CMK (cell line): ENCODE measurements around the gene NDST1.
A peak's percentile ranks its signal among the peaks of the same experiment; 100 is the strongest.

Experiments
- DNase-seq: peaks from one replicate; pipeline ENCODE4 v3.0.0-alpha.2; 2010; ENCODE audit warnings: low read depth

Gene NDST1

GRCh38 chr5:150587856-150588595 is 80.1 kb downstream of the NDST1 start:
- DNase-seq: no peak

- no peak for DNase-seq
Measured at GRCh38 chr5:150588596-150588890, 80.6 kb downstream of the NDST1 start.

- no peak for DNase-seq
Measured at GRCh38 chr5:150589862-150590601, 82.1 kb downstream of the NDST1 start.

GRCh38 chr5:150590979-150591695 is 83.2 kb downstream of the NDST1 start:
- no peak for DNase-seq

DNA sequence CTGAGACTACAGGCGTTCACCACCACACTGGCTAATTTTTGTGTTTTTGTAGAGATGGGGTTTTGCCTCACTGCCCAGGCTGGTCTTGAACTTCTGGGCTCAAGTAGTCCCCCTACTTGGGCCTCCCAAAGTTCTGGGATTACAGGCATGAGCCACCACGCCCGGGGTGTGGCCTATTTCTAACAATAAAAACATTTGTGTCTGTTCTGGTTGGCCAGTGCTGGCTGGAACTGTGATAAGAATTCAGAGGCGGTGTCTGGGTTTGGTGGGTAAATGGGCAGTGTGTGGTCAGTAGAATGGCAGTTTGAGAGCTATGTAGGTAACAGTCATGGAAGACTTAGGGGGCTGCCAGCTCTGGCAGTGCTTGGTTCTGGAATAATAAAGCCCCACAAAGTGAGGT is 85.7 kb downstream of the NDST1 start:
- no peak for DNase-seq

GRCh38 chr5:150593996-150594395 is 86.1 kb downstream of the NDST1 start:
- no peak for DNase-seq

DNA sequence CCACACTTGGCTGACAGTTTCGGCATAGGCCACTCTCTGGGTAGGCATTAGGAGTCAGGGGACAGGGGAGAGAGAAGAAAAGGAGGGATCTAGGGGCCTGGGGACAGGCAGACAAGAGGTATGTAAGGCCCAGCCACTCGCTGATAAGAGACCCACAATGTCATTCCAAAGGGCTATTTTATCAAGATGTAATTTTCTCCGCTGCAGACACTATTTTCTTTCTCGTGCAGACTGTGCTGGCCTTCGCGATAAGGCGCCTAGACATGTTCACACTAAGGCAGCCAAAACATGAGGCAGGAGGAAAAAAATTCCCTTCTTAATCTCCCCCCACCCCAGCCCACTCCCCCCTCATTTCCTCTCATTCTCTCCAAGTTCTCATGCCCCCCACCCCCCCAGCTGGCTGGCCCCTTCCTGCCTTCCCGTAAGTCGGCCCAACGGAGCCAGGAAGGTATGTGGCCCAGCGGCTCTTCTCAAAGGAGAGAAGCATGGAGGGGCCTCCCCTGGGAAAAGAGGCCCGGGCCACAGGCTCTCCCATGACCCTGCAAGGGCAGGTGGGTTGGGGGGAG is 87.6 kb downstream of the NDST1 start:
- DNase-seq: peak; percentile 58

DNA sequence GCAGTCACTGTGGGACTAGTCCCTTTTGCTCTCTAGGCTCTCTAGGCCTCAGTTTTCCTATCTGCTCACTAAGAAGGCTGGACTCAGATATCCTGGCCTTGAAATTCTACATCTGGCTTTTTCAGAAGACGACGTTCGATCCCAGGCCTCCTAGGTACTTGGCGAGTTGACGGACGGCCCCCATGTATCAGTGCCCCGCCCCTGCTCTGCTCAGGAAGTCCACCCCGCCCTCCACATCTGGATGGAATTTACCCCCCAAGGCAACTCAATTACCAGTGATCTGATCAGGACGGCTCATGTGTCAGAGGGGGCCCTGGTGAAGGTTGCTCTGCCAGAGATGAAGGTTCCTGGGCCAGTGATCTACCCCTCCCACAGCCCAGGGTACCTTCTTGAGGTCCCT is 88.4 kb downstream of the NDST1 start:
- no peak for DNase-seq

DNA sequence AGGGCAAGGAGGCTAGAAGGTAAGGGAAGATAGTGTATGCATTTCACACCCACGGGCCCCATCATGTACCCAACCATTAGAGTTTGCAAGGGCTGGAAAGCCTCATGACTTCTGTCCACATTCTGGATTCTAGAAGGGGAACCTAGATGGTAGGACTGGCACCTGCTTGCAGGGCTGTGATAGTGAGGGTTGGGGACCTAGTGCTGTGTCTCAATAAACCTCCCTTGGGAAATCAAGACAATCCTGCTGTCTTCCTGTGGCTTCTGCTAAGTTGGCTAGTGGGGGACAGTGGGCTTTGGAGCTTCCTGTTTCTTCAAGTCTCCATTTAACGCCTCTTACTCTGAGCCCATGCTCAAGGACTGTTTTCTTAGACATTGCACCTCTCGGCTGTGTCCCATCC is 88.9 kb downstream of the NDST1 start:
- DNase-seq: no peak

- no peak for DNase-seq
Measured at GRCh38 chr5:150598006-150598405, 90.1 kb downstream of the NDST1 start.

DNA sequence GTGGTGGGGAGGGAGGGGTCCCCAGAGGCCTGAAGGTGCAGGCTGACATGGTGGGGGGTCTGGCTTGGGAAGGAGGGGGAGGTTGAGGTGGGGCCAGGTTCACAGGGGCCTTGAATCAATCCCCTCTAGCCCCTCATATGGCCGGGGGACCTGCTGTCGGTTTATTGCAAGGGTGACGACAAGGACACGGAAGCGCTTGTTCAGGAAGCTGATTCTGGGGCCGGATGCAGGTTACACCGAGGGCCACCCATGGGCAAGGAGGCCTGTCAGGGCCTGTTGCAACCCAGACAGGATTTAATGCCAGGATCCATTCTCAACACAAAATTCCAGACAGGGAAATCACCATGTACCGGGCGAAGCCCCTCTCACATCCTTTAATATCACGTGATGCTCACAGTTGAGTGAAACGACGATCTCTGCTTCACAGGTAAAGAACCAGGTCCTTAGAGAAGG is 90.9 kb downstream of the NDST1 start:
- no peak for DNase-seq

DNA sequence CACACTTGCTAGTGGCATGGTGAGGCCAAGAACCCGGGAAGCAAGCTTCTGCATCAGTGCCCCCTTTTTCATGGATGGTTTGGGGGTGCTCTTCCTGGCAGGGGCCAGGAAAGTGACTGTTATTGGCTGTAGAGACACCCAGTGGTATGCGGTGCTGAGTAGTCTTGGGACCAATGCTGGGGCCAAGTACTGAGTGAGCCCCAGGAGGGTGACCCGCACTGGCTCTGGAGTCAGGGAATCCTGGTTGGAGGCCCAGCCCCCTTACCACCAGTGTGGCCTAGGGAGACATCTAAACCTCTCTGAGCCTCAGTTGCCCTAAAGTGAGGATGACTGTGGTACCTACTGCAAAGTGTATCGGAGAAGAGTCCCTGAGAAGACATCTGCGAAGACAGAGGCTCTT is 91.3 kb downstream of the NDST1 start:
- no peak for DNase-seq

- DNase-seq: no peak
Measured at GRCh38 chr5:150599917-150600511, 92.1 kb downstream of the NDST1 start.

DNA sequence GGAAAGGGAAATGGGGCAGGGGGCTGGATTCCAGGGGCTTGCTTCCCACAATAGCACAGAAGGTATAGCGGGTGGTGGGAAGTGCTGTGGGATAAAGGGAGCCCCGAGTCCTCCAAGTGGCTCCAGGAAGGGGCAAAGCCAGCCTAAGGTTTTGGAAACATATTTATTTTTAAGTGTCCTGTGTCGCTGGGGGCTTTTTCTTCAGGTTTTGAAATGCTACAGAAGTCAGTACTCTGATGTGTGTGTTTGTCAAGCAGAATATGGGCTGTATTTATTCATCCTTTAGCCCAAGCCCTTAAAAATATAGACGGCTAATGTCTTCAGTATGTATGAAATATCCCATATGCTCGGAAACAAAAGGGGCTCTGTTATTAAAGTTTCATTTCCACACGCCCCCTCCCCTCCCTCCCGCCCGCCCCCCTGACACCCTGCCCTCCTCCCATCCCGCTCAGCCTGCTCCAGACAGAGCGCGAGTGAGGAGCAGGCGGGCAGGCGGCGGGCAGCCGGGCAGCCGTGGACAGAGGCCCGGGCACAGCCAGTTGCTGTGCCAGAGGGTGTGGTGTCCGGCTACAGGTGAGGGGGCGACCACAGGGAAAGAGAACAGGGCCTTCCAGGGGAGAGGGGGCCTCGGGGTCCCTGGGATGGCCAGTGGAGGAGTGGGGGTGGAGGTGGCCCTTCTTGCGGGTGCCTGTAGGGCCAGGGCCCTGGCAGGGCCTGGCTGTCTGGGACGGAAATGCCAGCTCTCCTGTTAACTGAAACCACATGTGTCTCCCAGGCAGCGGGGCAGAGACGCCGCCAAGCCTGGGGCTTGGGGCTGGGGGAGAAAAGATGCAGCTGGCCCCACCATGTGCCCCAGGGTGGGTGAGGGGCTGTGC is 92.9 kb downstream of the NDST1 start:
- no peak for DNase-seq

DNA sequence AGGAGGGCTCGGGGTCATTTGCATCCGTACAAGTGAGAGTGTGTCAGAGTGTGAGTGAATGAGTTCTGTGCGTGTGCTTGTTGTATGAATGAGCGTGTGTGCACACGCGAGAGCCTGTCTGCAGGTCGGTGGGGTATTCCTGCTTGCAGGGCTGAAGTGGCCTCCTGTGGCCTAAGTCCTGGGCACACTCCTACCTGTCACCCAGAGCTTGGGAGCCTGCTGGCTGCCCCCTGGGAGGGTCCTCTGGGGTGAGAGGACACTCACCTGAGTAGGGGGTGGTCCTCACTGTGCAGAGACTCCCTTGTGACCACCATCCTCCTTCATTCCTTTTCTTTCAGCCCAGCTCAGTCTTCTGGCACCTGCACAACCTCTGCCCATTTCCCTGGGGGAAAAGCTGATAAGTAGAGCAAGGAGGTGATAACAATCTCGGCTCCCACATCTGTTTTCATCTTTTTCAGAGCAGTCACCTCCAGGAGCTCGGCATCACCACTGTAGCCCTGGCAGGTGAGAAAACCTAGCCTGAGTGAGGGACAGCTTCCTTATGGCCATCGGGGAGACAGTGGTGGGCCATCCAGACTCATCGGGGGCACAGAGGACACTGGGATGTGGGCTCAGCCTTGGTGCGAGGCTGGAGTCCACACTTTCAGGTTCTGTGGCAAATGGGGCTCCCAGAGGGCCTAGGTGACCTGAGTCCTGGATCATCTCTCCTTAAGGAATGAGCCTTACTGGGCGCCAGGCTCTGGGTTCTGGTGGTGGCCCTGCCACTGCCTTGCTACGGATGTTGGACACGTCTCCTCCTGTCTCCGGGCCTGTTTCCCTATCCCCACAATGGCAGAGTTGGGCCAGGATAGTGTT is 93.8 kb downstream of the NDST1 start:
- DNase-seq: no peak

- DNase-seq: no peak
Measured at GRCh38 chr5:150603052-150603451, 95.1 kb downstream of the NDST1 start.

- no peak for DNase-seq
Measured at GRCh38 chr5:150603491-150603890, 95.6 kb downstream of the NDST1 start.

DNA sequence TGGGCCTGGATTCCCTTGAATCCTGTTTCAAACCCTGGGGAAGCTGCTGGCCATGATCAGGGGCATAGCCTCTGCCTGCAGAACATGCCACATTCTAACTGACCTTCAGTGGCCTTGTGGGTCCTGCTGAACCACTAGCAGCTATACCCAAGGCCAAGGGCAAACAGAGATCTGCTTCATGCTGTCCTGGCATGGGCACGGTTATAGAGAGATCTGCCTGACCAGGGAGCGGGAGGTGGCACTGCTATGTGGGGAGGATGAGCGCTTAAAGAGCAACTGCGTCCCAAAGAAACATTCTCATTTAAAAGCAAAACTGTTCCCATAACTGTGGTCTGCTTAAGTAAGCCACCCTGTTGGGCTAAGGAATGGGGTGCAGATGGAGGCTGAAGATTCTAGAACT is 96.1 kb downstream of the NDST1 start:
- DNase-seq: no peak

DNA sequence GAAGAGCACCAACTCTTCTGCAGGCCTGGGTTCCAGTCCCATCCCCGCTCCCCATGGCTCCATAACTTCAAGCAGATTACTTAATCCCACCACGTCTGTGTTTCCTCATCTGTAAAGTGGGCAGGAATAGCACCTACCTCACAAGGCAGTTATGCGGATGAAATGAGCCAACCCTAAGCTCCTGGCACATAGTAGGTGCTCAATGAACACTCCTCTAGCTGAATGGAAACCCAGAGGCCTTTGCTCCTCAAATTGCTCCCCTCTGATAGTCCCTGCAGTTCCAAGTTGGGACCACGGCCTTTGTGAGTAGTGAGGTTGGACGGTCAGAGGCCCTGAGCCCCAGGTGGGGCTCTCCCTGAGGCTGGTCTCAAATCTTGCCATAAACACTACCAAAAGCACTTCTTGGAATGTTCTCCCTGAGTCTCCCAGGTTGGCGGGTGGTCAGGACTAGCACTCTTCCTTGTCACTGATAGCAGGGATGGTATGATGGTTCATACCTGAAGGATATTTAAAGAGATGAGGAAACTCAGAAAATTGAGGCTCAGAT is 97.0 kb downstream of the NDST1 start:
- DNase-seq: no peak

DNA sequence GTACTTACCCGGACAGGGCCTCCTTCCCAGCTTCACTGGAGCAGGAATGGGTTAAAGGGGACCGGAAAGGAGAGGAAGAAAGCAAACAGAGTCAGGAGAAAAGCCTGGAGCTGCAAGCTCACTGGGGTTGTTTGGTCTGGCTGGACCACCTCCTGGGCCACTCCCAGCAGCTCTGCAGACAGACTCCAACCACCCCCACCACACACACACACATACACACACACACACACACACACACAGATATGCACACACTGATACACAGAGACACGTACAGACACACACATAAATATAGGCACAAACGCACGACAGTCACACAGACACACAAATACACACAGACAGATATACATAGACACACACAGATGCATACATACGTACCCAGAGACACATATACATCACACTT is 97.6 kb downstream of the NDST1 start:
- no peak for DNase-seq
